Kidney capillary endothelial cell (primary cell): ENCODE measurements around the gene NLRP9.

Experiments used
- DNase-seq: peaks from one replicate; pipeline ENCODE4 v3.0.0-alpha.2; 2018; ENCODE audit warnings: low spot score

Gene NLRP9

DNA sequence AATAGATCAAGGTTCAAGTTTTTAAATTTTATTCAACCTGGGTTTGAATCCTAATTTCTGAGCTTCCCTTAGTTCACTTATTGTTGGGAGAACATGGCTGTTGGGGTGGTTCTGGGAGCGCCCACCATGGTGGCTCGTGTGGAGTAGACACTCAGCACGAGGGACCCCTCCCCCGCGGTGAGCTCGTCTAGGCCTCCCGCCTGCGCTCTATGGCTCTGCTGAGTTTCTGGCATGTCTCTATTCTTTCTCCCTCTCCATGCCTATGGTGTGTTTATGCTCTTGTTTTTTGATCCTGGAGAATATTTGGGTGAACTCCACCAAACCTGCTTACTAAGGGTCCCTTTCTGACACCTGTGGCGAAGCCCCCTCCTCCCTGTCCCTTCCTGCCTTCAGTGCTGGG is 64.7 kb downstream of the NLRP9 start:
- no peak for DNase-seq

DNA sequence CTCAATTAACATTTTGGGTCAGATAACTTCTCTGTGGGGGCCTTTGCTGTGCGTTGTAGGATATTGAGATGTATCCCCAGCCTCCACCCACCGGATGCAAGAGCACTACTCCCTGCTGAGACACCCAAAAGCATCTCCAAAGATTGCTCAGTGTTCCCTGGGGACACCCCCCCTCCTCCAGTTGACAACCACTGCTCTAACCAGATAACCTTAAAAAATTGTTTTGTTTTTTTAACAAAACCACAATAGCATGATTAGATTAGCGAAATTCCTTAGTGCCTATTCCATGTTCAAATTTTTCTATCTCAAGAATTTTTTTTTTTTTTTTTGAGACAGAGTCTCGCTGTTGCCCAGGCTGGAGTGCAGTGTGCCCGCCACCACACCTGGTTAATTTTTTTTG is 65.8 kb downstream of the NLRP9 start:
- no peak for DNase-seq

DNA sequence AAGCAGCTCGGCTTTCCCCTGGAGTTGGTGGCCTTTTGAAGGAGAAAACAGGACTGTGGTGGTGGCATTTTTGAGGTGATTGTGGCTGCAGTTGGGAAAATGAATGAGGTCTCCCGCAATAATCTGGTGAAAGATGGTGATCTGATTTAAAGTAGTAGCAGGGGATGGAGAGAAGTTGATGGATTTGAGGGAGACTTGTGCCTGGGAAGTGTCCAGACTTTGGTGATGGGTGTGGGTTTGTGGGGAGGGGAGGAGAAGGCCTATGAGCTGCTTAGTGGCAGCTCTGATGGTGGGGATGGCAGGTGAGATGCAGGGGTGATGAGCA is 67.2 kb downstream of the NLRP9 start:
- no peak for DNase-seq

DNA sequence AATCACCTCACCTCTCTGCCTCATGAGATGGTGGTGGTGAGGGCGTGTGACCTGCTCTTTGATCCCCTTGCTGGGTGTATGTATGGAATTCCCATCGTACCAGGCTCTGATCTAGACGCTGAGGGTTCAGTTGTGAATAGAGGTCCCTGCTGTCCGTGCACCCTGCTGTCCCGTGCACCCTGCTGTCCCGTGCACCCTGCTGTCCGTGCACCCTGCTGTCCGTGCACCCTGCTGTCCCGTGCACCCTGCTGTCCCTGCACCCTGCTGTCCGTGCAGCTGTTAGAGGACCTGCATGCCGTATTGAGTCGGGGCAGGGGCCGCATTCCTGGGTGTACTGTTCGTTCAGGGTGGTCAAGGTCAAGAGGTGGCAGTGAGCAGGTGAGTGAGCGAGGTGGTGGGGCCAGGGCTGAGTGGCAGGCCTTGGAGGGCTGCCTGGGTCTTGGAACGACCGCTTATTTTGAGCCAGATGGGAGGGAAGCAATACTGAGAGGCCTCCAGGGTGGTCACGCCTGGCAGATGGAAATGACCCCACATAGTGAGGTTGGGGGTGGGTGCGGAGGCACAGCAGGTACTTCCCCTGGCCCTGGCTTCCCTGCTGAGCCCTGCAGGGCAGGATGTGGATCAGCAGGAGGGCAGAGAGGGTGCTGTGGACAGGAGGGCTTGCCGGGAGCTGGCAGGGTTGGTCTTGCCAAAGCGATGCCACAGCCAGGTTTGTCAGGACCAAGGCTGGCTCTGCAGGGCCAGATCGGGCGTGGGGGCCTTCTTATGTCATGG is 67.7 kb downstream of the NLRP9 start:
- DNase-seq = no peak

DNA sequence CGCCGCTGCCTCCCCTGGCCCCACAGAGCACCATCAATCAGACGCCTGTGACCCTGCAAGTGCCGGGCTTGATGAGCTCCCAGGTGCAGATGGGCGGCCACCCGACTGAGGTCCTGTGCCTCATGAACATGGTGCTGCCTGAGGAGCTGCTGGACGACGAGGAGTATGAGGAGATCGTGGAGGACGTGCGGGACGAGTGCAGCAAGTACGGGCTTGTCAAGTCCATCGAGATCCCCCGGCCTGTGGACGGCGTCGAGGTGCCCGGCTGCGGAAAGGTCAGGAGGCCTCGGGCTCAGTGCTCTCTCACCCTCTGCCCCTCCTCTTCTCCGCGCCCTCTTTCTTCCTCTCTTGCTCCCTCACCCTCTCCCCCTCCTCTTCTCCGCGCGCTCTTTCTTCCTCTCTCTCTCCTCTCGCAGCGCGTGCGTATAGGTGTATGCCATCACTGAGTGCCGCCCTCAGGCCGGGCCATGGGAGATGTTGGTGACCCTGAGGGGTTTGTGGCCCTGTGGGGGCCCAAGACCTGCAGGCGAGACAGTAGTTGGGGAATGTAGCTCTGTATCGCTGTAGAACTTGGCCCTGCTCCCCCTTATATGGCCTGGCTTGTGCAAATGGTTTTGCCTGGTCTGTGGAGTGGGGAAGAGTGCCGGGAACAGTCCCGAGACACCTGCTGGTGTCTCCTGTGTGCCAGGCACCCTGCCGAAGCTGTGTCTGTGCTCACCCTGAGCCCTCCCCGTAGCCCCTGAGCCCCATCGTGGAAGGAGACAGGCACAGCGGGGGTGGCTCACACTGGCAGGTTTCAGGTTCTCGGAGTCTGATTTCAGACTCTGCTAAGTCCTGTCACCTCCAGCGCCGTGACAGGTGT is 68.6 kb downstream of the NLRP9 start:
- DNase-seq = no peak

DNA sequence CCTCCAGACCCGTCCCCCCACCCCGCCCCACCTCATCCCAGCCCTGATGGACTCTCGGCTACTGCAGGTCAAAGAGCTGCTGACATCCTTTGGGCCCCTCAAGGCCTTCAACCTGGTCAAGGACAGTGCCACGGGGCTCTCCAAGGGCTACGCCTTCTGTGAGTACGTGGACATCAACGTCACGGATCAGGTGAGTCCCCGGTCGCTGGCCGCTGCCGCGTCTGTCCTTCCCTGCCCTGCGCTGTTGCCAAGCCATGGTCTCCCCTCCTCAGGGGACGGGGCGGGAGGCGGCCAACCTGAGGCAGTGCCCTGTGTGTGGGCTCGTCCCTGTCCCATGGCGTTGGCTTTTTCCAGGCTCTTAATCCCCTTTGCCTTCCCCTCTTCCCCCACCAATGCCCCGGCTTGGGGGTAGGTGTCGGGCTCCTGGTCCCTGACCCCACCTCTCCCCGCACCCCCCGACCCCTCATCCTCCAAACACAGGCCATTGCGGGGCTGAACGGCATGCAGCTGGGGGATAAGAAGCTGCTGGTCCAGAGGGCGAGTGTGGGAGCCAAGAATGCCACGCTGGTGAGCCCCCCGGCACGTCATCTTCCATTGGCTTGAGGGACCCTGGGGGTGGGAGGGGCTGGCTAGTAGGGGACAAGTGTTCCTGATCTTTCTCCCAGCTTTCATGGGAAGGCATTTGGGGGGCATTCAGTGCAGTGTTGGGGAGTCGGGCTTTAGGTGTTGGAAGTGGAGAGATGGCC is 69.4 kb downstream of the NLRP9 start:
- DNase-seq = no peak

DNA sequence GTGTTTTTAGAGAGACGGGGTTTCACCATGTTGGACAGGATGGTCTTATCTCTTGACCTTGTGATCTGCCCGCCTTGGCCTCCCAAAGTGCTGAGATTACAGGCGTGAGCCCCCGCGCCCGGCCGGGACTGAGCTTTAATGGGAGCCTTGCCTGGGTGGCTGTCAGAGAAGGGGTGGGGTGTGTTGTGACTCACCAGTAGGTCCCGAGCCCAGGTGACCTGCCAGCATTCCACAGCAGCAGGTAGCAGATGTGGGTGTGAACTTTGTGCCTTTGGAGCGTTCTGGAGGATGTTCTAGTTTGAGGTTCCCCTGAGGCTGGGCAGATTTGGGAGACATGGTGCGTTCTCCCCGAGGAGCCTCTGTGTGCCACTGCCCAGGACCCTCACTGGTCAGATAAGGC is 70.2 kb downstream of the NLRP9 start:
- no peak for DNase-seq

DNA sequence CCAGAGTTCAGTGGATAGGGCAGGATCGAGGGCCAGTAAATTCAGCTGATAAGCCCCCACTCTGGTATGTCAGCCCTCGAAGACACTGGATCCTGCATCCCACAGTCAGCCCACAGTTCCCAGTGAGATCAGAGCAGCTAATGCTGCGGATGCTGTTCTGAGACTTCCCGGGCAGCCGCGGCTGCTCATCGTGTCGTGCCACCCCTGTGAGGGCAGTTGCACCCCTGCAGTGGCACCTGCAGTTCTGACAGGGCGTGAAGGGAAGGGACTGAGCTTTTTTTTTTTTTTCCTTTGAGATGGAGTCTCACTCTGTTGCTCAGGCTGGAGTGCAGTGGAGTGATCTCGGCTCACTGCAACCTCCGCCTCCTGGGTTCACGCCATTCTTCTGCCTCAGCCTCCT is 70.7 kb downstream of the NLRP9 start:
- no peak for DNase-seq

DNA sequence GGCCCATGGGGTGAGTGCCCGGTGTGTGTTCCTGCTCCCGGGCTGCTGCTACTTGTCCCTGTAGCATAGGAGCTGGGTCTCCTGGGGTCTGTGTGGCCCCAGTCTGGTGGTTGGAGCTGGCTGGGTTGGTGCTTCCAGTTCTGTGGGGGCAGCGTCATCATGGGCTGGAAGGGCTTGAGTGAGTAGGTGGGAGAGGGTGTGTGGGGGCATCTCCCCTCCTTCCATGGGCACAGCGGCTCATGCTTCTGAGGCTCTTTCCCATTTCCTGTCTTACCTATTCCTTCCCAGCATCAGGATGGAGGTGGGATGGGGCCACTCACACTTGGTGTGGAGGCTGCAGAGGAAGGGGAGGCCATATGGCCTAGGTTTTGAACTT is 71.2 kb downstream of the NLRP9 start:
- DNase-seq = no peak

DNA sequence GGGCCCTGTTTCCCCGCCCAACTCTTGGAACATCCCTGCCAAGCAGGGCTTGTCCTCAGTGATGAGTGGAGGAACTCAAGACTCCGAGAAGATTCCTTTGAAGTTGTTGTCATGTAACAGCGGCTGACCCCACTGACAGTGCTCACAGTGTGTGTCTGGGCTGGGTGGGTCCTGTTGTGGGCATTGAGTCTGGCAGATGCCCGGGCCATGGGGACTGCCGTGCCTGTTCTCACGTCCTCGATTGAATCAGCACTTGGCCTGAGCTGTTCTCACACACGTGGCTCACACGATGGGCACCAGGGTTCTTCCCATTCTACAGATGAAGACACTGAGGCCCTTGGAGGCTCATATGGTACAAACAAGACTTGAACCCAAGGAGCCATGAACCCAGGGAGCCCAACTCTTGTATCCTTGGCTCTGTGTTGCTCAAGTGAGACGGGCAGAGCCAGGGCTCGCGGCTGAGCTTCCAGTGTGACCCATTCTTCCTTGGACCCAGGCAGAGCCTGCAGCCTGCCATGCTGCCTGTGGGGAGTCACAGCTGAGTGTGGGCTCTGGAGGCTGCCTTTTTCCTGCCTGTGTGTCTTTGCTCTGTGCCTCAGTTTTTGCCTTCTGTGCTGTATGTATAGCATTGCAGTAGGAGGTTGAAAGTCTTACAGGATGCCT is 71.7 kb downstream of the NLRP9 start:
- DNase-seq = no peak

DNA sequence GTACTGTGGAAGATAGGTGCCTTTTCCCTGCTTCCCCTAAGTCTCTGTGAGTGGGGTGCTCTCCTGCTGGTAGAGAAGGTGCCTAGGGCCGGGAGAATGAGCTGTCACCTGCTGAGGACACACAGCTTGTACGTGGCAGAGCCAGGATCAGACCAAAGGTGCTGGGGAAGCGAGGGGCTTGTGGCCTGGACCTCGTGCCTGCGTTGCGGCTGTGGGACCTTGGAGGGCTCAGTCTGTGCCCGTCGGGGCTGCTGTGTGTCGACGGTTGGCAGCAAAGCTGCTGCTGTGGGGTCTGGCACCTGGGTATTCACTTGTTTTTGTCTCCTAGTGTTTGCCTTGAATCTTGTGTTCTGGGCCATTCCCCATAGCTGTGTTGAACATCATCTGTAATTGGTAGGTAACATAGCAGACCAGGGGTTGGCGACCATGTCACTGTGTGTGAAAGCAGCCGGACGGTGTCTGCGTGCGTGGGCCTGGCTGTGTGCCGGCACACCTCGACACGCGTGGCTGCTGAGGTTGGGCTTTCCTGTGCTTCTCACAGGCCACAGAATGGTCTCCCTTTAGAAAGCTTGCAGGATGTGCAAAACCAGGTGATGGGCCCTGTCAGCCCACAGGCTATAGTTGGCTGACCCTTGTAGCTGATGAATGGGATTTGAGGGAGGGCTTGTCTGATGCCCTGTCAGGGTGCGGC is 74.2 kb downstream of the NLRP9 start:
- DNase-seq = no peak

DNA sequence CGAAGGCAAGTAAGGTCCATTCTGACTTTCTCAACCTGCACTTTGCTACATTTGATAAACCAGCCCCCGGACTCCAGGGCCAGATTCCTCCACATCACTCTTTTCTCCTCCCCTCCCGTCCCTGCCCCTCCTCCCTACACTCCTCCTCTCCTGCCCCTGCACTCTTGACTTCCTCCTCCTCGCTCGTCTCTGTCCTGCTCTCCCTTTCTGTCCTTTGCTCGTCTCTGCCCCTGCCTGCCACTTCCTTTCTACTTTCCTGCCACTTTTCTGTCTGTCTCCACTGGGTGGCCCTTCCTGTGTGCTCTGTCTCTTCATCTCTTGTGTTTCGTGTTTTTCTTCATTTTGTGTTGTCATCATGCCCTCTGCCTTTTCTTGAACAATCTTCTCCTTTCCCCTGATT is 76.4 kb downstream of the NLRP9 start:
- DNase-seq = no peak

DNA sequence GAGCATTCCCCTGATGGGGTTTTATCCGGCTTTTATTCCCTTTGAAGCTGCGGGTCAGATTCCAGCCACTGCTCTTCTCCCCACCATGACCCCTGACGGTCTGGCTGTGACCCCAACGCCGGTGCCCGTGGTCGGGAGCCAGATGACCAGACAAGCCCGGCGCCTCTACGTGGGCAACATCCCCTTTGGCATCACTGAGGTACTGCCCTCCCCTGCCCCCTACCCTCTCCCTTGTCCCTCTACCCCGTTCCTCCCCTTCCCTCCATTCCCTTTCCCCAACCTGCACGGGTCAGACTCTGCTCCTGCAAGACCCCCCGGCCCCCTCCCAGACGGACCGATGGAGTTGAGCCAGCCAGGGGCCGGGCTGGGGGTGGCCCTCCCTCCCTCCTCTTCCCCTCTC is 77.2 kb downstream of the NLRP9 start:
- no peak for DNase-seq

DNA sequence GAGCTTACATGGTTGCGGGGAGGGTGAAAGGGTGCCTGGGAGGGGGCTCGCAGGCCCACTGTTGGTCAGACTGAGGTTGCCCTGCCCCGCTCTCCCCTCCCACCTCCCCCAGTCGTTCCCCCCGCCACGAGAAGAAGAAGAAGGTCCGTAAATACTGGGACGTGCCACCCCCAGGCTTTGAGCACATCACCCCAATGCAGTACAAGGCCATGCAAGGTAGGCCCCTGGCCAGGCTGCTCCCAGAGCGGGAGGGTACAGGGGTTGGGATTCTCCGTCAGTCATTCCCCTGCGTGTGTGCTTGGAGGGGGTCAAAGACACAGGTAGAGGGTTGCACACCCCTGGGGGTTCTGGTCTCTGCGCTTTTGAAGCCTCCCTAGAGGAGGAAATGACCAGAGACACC is 77.8 kb downstream of the NLRP9 start:
- DNase-seq = no peak

DNA sequence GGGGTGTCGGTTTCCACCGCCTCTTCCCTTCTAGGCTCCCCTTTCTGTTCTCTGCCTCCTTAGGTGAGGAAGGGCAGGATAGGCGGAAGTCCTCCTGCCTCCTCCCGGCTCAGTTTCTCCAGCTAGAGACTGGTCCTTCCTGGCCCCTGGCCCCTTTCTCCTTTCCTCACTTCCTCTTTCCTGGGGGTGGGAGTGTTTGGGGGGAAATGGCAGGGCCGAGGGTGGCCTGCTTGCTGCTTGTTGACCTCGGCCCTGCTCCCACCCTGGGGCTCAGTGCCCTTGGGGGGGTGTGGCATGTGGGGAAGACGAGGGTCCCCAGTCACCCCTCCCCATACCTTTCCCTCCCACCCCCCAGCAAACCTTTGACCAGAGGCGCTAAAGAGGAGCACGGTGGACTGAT is 78.4 kb downstream of the NLRP9 start:
- DNase-seq = no peak

DNA sequence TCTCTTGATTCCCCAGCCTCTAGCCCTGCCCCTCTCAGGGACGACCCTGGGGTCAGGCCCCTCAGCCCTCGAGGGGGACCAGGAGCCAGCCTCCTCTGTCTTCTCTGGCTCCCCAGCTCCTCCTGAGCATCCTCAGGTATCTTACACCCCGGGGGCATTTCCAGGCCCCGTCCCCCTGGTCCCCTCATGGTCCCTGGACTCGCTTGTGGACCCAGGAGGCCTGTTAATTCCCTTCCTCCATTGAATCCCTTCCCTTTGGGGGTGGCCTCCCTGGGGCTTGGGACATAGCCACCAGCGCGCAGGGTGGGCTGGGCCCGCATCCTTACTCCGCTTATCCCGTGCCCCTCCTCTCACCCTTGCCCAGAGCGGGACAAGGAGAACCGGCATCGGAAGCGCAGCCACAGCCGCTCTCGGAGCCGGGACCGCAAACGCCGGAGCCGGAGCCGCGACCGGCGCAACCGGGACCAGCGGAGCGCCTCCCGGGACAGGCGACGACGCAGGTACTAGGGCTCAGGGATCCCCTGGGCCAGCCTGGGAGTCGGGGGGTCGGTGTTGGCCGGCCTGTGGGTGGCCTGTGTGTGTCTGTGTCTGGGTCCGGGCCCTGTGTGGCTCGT is 79.2 kb downstream of the NLRP9 start:
- DNase-seq = no peak
